GM12801 (cell line): ENCODE data around the gene CTNND1.

Source experiments
- CTCF ChIP-seq: IDR thresholded peaks from one replicate; pipeline ENCODE4 v1.5.1; 2011; ENCODE audit warnings: control low read depth; ENCODE audit not compliant: insufficient read length; ENCODE audit errors: extremely low read depth

Gene CTNND1

GRCh38 chr11:57761301-57762234, at the start of gene CTNND1:
Gene CTNND1, plus strand, starts transcription at chr11:57761802. Its CDS starts 29,677 bp downstream, at chr11:57791479.
- no peak for TF ChIP-seq CTCF

- no peak for TF ChIP-seq CTCF
These were observed 49.1 kb upstream of the CTNND1 start, which contains the start of gene TMX2 for GRCh38 chr11:57712256-57713150. Gene TMX2, plus strand, starts transcription at chr11:57712593. Its CDS starts 26 bp downstream, at chr11:57712619.

GRCh38 chr11:57713835-57714234, 47.8 kb upstream of the CTNND1 start:
- TF ChIP-seq CTCF = no peak

- no peak for TF ChIP-seq CTCF
These were observed 34.4 kb upstream of the CTNND1 start for GRCh38 chr11:57727185-57727584.

GRCh38 chr11:57728829-57729228, 32.8 kb upstream of the CTNND1 start:
- no peak for TF ChIP-seq CTCF

- TF ChIP-seq CTCF = no peak
These were observed 32.1 kb upstream of the CTNND1 start for GRCh38 chr11:57729479-57729878.

GRCh38 chr11:57732661-57733060, 28.9 kb upstream of the CTNND1 start:
- no peak for TF ChIP-seq CTCF
